IPS DF 4.7 (cell line): Measurements from ENCODE around the gene JMJD8.
"Not testable (repeated sequence)": the region's sequence is repeated elsewhere in the genome, so short reads cannot be mapped to it uniquely, and the experiment has no call there.

Experiments used
- DNase-seq: peaks from one replicate; pipeline ENCODE4 v3.0.0-alpha.2; 2013; ENCODE audit warnings: low spot score; ENCODE audit errors: extremely low read depth

The JMJD8 gene

GRCh38 chr16:692356-693108, 8.4 kb upstream of the JMJD8 start:
- no peak for DNase-seq

GRCh38 chr16:691242-691641, 7.1 kb upstream of the JMJD8 start:
- DNase-seq, result not testable (repeated sequence)

GRCh38 chr16:689175-689897, 5.2 kb upstream of the JMJD8 start:
- no peak for DNase-seq

- no peak for DNase-seq
Measured at GRCh38 chr16:687499-687898, 3.4 kb upstream of the JMJD8 start.

GRCh38 chr16:686459-687260, 2.5 kb upstream of the JMJD8 start:
- DNase-seq, result no peak

- DNase-seq, result no peak
Measured at GRCh38 chr16:685967-686366, 1.8 kb upstream of the JMJD8 start.

GRCh38 chr16:684961-685696, 995 bp upstream of the JMJD8 start:
- DNase-seq, result no peak

- DNase-seq, result no peak
Measured at GRCh38 chr16:683396-684070, 601 bp downstream of the JMJD8 start.

- no peak for DNase-seq
Measured at GRCh38 chr16:682493-683395, 1.4 kb downstream of the JMJD8 start.

GRCh38 chr16:681746-682427, 2.2 kb downstream of the JMJD8 start:
- no peak for DNase-seq

GRCh38 chr16:680967-681745, 3.0 kb downstream of the JMJD8 start:
- DNase-seq, result no peak

- no peak for DNase-seq
Measured at GRCh38 chr16:680625-680945, 3.5 kb downstream of the JMJD8 start.

- DNase-seq, result no peak
Measured at GRCh38 chr16:679814-680624, 4.1 kb downstream of the JMJD8 start, which contains the start of gene STUB1. Gene STUB1, plus strand, starts transcription at chr16:680410. Its CDS starts 116 bp downstream, at chr16:680526.

- no peak for DNase-seq
Measured at GRCh38 chr16:678858-679813, 5.0 kb downstream of the JMJD8 start.

GRCh38 chr16:678209-678857, 5.8 kb downstream of the JMJD8 start:
- no peak for DNase-seq
